Hematopoietic multipotent progenitor cell (in vitro differentiated cells): ENCODE data around the gene VPS16. TPM values are rescaled to one million over a fixed set of nuclear protein-coding genes. Genes with fewer than 3 reads are reported as not detected.

ENCODE experiments used
- DNase-seq, 3 donors: peaks; one replicate each; pipeline ENCODE4 v3.0.0-alpha.2; 2011 to 2015; ENCODE audit warnings: low read depth in 2 of 3, low spot score in 2 of 3
- total RNA-seq: library from RNA; depleted of rRNA; stranded (reverse); fragments of >200 nt; gene quantifications from one replicate; pipeline ENCODE4 v1.2.3, GENCODE V29; 2012

VPS16 gene
- 58.2 TPM for total RNA-seq

DNA sequence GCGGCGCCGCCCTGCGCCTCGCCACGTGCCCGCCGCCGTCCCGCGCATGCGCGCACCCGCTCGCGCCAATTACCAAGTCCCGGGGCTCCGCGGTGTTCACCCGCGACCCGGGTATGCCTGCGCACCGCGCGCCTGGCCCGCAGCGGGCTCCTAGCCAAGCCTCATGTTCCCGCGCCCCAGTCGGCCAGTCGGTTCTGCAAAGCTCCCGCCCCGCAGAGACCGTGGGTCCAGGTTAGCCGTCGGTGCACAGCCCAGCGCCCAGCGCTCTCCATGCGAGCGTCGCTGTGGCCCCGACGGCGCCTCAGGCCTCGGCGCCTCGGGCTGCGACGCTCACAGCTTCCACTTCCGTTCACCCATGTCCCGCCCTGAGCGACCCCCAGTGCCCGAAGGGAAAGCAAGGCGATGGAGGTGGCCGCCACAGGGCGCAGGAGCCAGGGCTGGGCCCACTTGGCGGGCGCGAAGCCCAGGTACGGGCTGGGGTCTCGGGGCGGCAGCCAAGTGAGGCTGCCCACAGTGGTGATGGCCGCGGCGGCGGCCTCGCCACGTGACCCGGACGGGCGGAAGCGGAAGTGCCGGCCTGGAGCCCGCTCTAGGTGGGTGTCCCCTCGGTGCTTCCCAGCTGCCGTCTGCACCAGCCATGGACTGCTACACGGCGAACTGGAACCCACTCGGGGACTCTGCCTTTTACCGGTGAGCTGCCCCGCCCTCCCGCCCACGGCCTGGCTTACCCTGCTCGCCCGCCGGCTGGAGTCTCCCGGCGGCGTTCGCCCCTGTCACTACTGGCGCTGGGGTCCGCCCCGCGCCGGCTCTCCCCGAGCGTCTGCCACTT is at the start of gene VPS16, which contains the start of gene PCED1A:
TSS of gene VPS16 (plus strand) at position 608 of the 829 bp plus-strand sequence. CDS start at position 638, 30 bp downstream.
TSS of gene PCED1A (minus strand) at position 518 of the 829 bp plus-strand sequence. CDS start 743 bp downstream, outside the sequence.
- peak; percentile 72 to 91 (median 88) for DNase-seq

DNA sequence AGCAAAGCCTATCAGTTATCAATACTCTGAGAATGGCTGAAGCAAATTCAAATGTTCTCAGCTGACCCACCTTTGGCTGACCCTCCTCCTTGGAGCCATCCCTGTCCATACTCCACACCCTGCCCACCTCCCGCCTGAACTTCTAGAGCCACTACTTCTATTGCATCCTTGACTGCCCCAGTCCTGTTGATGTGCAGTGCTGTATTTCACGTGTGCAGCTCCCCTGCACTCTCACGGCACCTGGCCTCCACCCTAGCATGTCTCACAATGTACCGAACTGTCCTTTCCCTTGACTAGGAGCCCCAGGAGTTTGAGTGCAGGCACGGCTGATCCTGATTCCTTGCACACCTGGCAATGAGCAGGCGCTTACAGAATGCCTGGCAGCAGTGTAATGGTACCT is 47.1 kb upstream of the VPS16 start:
- no peak for DNase-seq

GRCh38 chr20:2794202-2794748 is 46.3 kb upstream of the VPS16 start:
- no peak for DNase-seq

- DNase-seq = no peak
These were observed 45.6 kb upstream of the VPS16 start for GRCh38 chr20:2794866-2795447.

- no peak for DNase-seq
These were observed 45.1 kb upstream of the VPS16 start for GRCh38 chr20:2795451-2795850.

- DNase-seq = no peak
These were observed 44.4 kb upstream of the VPS16 start for GRCh38 chr20:2796011-2796660.

- no peak for DNase-seq
These were observed 43.2 kb upstream of the VPS16 start for GRCh38 chr20:2797136-2797983.

- no peak for DNase-seq
These were observed 42.3 kb upstream of the VPS16 start for GRCh38 chr20:2798095-2798805.

GRCh38 chr20:2798814-2799213 is 41.7 kb upstream of the VPS16 start:
- no peak for DNase-seq

DNA sequence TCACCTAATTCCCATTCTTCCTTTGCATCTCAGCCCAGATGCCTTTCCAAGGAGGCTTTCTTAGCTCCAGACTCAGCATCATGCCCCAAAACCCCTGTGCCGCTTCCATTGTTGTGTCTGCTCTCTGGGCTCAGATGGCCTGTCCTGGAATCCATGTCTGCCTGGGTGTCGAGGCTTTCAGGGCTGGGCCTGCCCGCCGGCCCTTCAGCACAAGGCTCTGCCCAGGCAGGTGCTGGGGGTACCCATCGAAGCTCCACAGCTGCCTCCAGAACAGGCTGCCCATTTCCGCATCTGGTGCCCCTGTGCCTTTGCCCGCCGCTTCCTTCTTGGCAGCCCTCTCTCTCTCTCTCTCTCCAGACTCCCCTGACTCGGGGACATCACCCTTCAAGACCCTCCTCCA is 41.3 kb upstream of the VPS16 start:
- peak in 1 of 3 donors; percentile 27 for DNase-seq

GRCh38 chr20:2799688-2800520 is 40.6 kb upstream of the VPS16 start:
- peak in 1 of 3 donors; percentile 39 for DNase-seq

DNA sequence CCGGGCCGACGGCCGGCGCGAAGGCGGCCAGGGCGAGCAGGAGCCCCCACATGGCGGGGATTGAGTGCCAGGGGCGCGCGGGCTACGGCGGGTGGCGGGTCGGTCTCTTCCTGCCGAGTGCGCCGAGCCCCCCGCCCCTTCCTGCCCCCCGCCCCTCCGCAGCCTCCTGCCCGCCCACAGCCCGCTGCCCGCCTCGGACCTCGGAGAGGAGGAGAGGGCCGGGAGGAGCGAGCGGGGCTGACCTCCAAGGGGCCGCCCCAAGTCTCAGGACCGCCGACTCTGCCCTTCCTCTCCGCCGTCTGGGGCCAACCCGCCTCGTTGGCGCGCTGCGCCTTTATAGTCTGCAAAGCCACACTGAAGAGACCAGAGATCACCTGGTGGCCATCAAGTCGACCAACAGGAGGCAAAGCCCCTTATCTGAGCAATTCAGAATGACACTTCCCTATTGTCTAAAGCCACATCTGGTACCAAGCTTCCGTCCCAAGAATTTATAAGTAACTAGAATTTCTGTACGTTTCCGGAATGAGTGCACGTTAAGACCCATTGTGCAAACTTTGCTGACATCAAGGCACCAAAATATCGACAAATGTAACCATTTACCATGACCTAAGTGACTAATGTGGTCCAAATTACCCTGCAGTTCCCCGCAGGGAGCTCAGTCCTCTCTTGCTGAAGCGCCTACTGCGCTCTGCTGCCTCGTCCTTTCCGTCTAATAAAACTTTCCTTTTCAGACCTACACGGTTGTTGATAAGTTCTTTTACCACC is 39.8 kb upstream of the VPS16 start, which contains the start of gene CPXM1:
TSS of gene CPXM1 (minus strand) at position 107 of the 765 bp plus-strand sequence. CDS start at position 52, 55 bp downstream.
- peak in 2 of 3 donors; percentile 93 to 98 for DNase-seq

DNA sequence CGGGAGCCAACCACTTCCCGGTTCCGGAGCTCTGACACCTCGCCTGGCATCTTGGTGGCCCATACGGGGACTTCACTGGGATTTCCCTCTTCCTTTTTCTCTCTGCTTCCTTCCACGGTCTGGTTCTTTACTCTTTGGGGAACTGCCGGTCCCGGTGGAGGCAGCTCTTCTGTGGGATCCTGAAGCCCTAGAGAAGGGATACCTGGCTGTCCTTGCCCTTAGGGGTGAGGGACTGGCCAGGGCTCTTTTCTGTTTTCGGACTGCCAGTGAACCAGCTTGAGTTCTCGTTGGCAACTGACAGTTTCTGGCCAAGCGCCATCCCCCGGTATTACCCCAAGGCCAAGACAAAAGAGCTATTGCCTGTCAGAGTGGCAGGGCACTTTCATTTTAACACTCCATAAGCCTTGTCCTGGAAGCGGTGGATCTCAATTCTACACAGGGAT is 39.2 kb upstream of the VPS16 start:
- peak in 1 of 3 donors; percentile 60 for DNase-seq

DNA sequence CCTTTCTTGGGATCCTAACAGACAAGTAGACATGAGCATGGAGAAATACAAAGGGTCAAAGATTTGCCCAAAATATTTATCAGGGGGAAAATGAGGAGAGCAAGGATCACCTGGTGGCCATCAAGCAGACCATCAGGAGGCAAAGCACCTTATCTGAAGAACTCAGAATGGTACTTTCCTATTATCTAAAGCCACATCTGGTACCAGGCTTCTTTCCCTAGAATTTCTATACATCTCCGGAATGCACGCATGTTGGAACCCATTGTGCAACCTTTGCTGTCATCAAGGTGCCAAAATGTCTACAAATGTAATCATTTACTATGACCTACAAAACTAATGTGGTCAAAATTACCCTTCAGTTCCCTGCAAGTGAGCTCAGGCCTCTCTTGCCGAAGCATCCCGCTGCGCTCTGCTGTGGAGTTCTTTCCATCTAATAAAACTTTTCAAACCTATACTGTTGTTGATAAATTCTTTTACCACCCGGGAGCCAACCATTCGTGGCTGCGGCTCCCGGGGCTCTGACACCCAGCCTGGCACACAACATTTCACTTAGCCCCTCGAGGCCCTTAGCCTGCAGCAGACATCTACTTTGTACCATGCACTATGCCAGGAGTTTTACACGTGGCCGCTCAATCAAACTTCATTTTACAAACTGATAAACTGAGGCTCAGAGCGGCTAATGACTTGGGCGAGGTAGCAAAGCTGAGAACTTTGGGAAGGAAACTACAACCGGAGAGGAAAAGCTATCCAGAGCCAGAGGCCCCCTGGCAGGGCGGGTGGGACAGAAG is 36.3 kb upstream of the VPS16 start:
- DNase-seq = no peak

DNA sequence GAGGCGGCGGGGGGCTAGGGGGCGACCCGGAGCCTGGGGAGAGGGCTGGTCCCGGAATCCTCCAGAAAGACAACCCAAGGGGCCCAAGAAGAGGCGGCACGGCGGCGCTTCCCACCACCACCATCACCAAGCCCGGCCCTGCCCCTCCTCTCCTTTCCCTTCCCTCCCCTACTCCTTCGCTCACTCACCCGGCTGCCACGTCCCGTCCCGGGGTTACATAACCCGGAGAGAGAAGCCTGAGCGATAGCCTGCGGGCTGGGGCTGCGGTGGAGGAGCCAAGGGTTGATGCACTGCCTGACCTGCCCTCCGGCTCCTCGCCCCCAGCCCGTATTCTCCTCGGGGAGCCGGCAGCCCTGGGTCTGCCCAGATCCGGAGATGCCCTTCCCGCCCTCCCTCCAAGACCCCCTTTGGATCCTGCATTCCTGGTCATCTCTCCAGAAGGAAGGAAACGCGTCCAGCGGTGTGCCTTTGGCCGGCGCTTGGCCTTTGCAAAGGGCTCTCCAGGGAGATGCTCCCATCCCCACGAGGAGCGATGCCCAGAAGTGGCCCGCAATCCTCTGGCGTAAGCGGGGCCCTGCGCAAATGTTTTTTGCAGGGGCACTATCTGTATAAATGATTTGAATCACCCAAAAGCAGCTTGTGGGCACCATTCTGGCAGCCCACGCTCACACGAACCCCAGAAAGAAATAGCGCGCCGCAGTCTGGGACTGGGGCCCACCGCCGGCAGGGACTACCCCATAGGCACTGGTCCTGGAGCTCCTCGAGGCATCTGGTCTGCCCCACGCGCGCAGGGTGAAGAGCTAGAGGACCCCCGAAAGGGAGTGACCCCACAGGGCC is 35.5 kb upstream of the VPS16 start:
- DNase-seq = peak in 2 of 3 donors; percentile 37 to 52
